Right lobe of liver (tissue), 6 donors: ENCODE results near the gene SORBS2. TPM values are rescaled to one million over a fixed set of nuclear protein-coding genes. Genes with fewer than 3 reads are reported as not detected.

Source experiments
- ATAC-seq, 4 donors: fragments of 200-7000 bp; cut with Tn5 transposase; one replicate each; pipeline ENCODE4 v1.9.1; 2020; ENCODE audit warnings: mild to moderate bottlenecking in 4 of 4, moderate library complexity in 4 of 4
- DNase-seq, 3 donors: peaks; one replicate each; pipeline ENCODE4 v3.0.0-alpha.2; 2020
- H3K27ac ChIP-seq, 3 donors: fragments of 200-600 bp; one replicate each; pipeline ENCODE4 v1.8.0; 2022
- H3K27me3 ChIP-seq, 2 donors: fragments of 200-600 bp; one replicate each; pipeline ENCODE4 v1.8.0; 2022
- H3K36me3 ChIP-seq, 4 donors: fragments of 200-600 bp; sonication (generic) in 1 of 4; one replicate each; pipeline versions ENCODE4 v1.5.1 to v1.8.0; 2017 to 2022; ENCODE audit warnings: control low read depth in 1 of 4
- H3K4me1 ChIP-seq, 4 donors: fragments of 200-600 bp; sonication (generic) in 1 of 4; one replicate each; pipeline versions ENCODE4 v1.5.1 to v1.8.0; 2017 to 2022; ENCODE audit warnings: control low read depth in 1 of 4
- H3K4me3 ChIP-seq, 3 donors: fragments of 200-600 bp; one replicate each; pipeline ENCODE4 v1.8.0; 2022
- H3K9me3 ChIP-seq, 4 donors: fragments of 200-600 bp; sonication (generic) in 1 of 4; one replicate each; pipeline versions ENCODE4 v1.5.1 to v1.8.0; 2017 to 2022; ENCODE audit warnings: control low read depth in 1 of 4
- POLR2A ChIP-seq: fragments of 450-650 bp; IDR thresholded peaks from one replicate; pipeline ENCODE4 v1.6.1; 2017; ENCODE audit warnings: antibody characterized with exemption, mild to moderate bottlenecking
- WGBS: methylation state at CpG from one replicate; pipeline ENCODE4 v1.1.6; 2018; ENCODE audit warnings: low coverage, low lambda C conversion rate; ENCODE audit not compliant: insufficient coverage; ENCODE audit errors: missing lambda C conversion rate; 5-methylcytosine and 5-hydroxymethylcytosine counted together
- intact Hi-C, 2 donors: fragments of 100-400 bp; cut with DNase I; formaldehyde crosslinking; loops; one replicate each; pipeline versions ENCODE4 v1.11.2 to v1.14.1; 2022
- total RNA-seq, 6 experiments: library from RNA; depleted of rRNA in 2 of 6; stranded (reverse); fragments of >200 nt in 2 of 6; fragmentation: NEBNext Ultra II Directional in 3 of 6; extraction: Animal tissue kit (Norgen Biotek cat#: 25700) in 3 of 6; gene quantifications; one replicate each; pipeline versions ENCODE4 v1.1.0 to v1.2.4, GENCODE V29; 2016 to 2023
- TF ChIP-seq, protein P1 (sequence below), 4 donors: fragments of 200-600 bp in 3 of 4; fragments of 450-650 bp in 1 of 4; IDR thresholded peaks; one replicate each; pipeline versions ENCODE4 v1.5.1 to v1.8.0; 2016 to 2022; ENCODE audit warnings: antibody characterized with exemption in 4 of 4, mild to moderate bottlenecking in 2 of 4
- donor health status: DM: no; HTN: yes; CAD: no.
- donor health status: DM: no; HTN: no; CAD: no.
- donor health status: DM: no; HTN: no; CAD: no.
- donor health status: DM: no; HTN: yes; CAD: no.
- donor health status: DM: no; HTN: yes; CAD: no.

SORBS2 gene
- total RNA-seq, 6 experiments from 2014 or later = 60.8 to 144 (median 107) TPM

DNA sequence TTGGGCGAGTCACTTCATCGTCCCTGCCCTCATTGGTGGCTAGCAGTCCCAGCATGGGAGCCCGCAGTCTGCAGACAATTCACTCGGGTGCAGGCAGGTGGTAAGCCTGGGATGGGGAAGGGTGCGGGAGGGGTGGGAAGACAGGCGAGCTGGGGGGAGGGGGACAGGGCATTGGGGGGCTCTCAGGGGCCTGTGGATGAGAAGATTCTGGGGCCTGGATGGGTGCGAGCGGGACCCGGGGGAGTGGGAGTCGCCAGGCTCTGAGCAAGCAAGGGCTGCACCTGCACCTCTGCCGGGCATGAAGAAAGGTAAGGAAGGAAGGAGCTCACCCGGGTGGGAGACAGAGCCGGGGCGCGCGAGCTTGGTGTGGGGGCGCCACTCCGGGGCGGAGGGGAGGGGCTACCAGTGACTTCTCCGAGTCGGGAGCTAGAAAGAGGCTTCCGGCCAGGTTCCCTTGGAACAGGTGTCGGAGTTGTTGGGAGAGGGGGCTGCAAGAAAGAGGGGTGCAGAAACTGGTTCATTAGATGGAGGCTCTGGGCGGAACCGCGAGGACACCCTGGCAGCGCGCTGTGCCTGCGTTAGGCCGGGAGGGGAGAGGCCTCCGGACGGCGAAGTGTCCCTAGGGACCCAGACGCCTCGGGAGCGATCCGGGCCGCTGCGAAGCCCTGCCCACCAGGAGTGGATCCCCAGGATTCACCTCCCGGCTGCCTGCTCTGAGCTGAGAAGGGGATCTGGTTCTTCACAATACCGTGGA, 173.3 kb downstream of the SORBS2 start:
- intact Hi-C loops = loop anchor here in 1 of 2 donors (10.0 kb wide), 1 partner anchor 396 kb away; no protein-coding TSS in a partner anchor
- Histone ChIP-seq H3K36me3 (peaks cover 0 to 25% (median 2%) of the 10 kb centered on the region in 4 donors), H3K4me1 (peaks cover 0 to 7% (median 0%) of the 10 kb centered on the region in 4 donors), H3K27ac (no peak overlapping the region), H3K4me3 (no peak overlapping the region), H3K9me3 (peaks cover 0 to 8% (median 0%) of the 10 kb centered on the region in 4 donors), H3K27me3 (no peaks in the 10 kb centered on the region)
- peak in 1 of 3 donors; percentile 30 for DNase-seq
- TF ChIP-seq POLR2A = no peak
- TF ChIP-seq, protein P1, sequence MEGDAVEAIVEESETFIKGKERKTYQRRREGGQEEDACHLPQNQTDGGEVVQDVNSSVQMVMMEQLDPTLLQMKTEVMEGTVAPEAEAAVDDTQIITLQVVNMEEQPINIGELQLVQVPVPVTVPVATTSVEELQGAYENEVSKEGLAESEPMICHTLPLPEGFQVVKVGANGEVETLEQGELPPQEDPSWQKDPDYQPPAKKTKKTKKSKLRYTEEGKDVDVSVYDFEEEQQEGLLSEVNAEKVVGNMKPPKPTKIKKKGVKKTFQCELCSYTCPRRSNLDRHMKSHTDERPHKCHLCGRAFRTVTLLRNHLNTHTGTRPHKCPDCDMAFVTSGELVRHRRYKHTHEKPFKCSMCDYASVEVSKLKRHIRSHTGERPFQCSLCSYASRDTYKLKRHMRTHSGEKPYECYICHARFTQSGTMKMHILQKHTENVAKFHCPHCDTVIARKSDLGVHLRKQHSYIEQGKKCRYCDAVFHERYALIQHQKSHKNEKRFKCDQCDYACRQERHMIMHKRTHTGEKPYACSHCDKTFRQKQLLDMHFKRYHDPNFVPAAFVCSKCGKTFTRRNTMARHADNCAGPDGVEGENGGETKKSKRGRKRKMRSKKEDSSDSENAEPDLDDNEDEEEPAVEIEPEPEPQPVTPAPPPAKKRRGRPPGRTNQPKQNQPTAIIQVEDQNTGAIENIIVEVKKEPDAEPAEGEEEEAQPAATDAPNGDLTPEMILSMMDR (IDR thresholded peaks at IDR 0.05) = no peak
- peak; percentile 9 to 53 (median 12) for ATAC-seq
- WGBS = 49% methylated on average over 15 of the region's 41 CpGs

DNA sequence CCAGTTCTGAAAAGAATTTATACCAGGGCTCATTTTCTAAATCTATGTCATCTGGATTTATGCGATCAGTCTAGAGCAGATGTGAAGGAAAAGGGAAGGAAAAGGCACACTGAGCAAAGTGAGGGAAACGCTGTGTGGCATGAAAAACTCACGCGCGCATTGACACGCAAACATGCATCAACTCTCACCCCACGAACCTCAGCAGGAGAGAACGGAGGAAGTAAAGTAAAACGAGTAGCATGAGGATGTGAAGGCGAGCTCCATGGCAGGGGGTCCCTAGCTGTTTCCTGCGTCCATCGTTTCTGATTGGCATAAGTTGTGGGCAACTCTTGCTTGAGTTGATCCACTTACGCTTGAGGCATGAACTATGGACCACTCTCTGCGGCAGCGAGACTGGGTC, 173.9 kb downstream of the SORBS2 start:
- WGBS = 68% methylated on average over 8 of the region's 15 CpGs
- peaks cover 0 to 7% (median 0%) of the 10 kb centered on the region in 4 donors for H3K4me1 ChIP-seq
- peaks cover 0 to 8% (median 0%) of the 10 kb centered on the region in 4 donors for H3K9me3 ChIP-seq
- no peaks in the 10 kb centered on the region for H3K27me3 ChIP-seq
- intact Hi-C loops = loop anchor here in 1 of 2 donors (10.0 kb wide), 1 partner anchor 397 kb away; no protein-coding TSS in a partner anchor
- H3K27ac ChIP-seq = no peak overlapping the region
- peaks cover 0 to 22% (median 2%) of the 10 kb centered on the region in 4 donors for H3K36me3 ChIP-seq
- no peak for ATAC-seq
- TF ChIP-seq POLR2A = no peak
- TF ChIP-seq, protein P1 (IDR thresholded peaks at IDR 0.05) = no peak
- no peak for DNase-seq
- no peak overlapping the region for H3K4me3 ChIP-seq

DNA sequence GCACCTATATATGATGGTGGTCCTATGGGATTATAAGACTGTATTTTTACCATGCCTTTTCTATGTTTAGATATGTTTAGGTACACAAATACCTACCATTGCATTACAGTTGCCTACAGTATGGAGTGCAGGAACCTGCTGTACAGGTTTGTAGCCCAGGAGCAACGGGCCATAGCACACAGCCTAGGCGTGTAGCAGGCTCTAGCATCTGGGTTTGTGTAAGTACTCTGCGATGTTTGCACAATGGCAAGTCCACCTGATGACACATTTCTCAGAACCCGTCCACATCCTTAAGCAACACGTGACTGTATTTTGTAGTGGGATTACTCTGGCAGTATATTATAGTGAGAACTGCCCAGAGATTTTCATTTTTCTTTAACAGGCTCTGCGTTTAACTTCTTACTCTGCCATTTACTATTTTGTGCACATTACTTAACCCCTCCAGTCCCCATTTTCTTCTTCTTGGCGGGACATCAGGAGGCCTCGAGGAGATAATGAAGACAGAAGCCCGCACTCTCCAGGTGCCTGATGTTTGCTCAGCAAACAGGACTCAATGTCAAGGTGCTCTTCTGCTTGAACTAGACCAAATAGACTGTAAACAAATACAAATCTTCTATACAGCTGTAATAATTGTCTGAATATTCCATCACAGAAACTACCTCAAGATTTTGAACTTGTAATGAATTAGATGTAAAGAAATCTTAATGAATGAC, 174.7 kb downstream of the SORBS2 start:
- H3K4me1 ChIP-seq = peaks cover 0 to 7% (median 0%) of the 10 kb centered on the region in 4 donors
- peaks cover 0 to 8% (median 0%) of the 10 kb centered on the region in 4 donors for H3K9me3 ChIP-seq
- no peaks in the 10 kb centered on the region for H3K27me3 ChIP-seq
- 92% methylated on average over 4 of the region's 9 CpGs for WGBS
- H3K27ac ChIP-seq = no peak overlapping the region
- ATAC-seq = no peak
- no peak for DNase-seq
- H3K36me3 ChIP-seq = peaks cover 0 to 20% (median 2%) of the 10 kb centered on the region in 4 donors
- intact Hi-C loops = loop anchor here in 1 of 2 donors (10.0 kb wide), 1 partner anchor 397 kb away; no protein-coding TSS in a partner anchor
- no peak overlapping the region for H3K4me3 ChIP-seq
- TF ChIP-seq, protein P1 (IDR thresholded peaks at IDR 0.05) = no peak
- no peak for TF ChIP-seq POLR2A

DNA sequence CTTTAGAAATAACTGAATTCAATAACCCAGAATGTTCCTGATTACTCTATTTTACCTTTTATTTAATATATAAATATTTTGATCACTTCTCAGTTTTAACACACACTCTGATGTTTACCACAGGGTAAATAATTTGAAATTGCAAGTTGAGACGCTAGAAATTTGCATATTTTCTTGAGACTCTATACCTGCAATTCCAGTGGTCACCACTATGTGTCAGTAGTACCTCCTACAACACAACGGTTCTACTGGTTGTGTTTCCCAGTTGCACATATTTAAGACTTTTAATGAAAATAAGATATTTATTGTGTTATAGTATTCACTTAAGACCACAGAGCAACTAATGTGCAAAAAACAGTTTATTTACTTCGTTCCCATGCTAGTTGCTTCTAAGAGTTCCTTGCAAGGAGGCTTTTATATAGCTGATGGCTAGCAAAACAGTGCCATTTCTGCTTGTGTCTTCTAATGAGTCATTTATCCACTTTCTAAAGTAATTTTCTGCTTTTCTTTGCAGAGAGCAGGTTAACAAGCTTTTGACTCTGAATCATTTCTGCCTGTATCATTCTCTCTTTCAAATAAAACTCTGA, 177.8 kb downstream of the SORBS2 start:
- intact Hi-C loops = loop anchor here in 1 of 2 donors (10.0 kb wide), 1 partner anchor 401 kb away; no protein-coding TSS in a partner anchor
- ATAC-seq = peak in 2 of 4 donors; percentile 30 to 52

More for the DNA sequence above, 177.8 kb downstream of the SORBS2 start:
- Histone ChIP-seq H3K27ac (no peak overlapping the region), H3K9me3 (peaks cover 0 to 8% (median 0%) of the 10 kb centered on the region in 4 donors), H3K36me3 (peaks cover 0 to 16% (median 4%) of the 10 kb centered on the region in 4 donors), H3K27me3 (no peaks in the 10 kb centered on the region), H3K4me3 (no peak overlapping the region), H3K4me1 (no peaks in the 10 kb centered on the region)
- DNase-seq = no peak
- TF ChIP-seq POLR2A = no peak
- TF ChIP-seq, protein P1 (IDR thresholded peaks at IDR 0.05) = peak; percentile 45 to 64 (median 52)
- 63% methylated on average over 3 of the region's 3 CpGs for WGBS
